Effector memory CD4-positive, alpha-beta T cell (primary cell): ENCODE results near the gene MACIR.

Source experiments
- DNase-seq, 3 donors: peaks; one replicate each; pipeline ENCODE4 v3.0.0-alpha.2; 2020
- H3K27ac ChIP-seq: 2 replicates; pipeline ENCODE4 v1.7.0; 2013; ENCODE audit warnings: mild to moderate bottlenecking, low read length, moderate library complexity; ENCODE audit not compliant: insufficient read depth, poor library complexity, severe bottlenecking
- H3K27me3 ChIP-seq: replicated peaks from 2 replicates; pipeline ENCODE4 v1.7.0; 2013; ENCODE audit warnings: mild to moderate bottlenecking, low read length; ENCODE audit not compliant: insufficient read depth, control insufficient read depth, poor library complexity, severe bottlenecking
- H3K36me3 ChIP-seq: 2 replicates; pipeline ENCODE4 v1.7.0; 2013; ENCODE audit warnings: mild to moderate bottlenecking, low read length, moderate library complexity; ENCODE audit not compliant: control insufficient read depth, insufficient read depth
- H3K4me1 ChIP-seq: 2 replicates; pipeline ENCODE4 v1.7.0; 2013; ENCODE audit warnings: low read length, mild to moderate bottlenecking; ENCODE audit not compliant: control insufficient read depth, insufficient read depth, poor library complexity, severe bottlenecking
- H3K4me3 ChIP-seq: 2 replicates; pipeline ENCODE4 v1.7.0; 2013; ENCODE audit warnings: low read length, low read depth, mild to moderate bottlenecking; ENCODE audit not compliant: insufficient read depth, poor library complexity, severe bottlenecking
- H3K9me3 ChIP-seq: 2 replicates; pipeline ENCODE4 v1.7.0; 2013; ENCODE audit warnings: mild to moderate bottlenecking, low read length, moderate library complexity; ENCODE audit not compliant: control insufficient read depth

MACIR gene

DNA sequence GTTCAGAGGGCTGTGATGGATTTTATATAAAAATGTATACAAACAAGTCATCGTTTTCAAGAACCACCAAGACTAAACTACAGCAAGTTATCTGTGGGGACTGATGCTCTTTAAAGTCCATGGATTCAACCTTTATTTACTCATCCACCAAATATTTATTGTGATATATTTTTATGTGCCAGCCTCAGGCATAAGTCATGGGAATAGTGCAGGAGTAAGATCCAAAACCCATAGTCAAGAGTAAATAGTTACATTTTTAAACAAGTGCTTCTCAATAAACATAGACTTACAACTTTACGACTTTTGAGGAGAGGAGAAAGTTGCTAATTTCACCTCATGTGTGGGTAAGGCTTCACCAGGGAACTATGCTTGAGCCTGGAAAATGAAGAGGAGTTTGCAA lies 24.6 kb downstream of the MACIR start:
- no peaks in the 10 kb centered on the region for H3K36me3 ChIP-seq
- H3K4me1 ChIP-seq, result no peaks in the 10 kb centered on the region
- H3K4me3 ChIP-seq, result no peak overlapping the region
- H3K27me3 ChIP-seq, result no peaks in the 10 kb centered on the region
- no peaks in the 10 kb centered on the region for H3K9me3 ChIP-seq
- no peak for DNase-seq
- no peak overlapping the region for H3K27ac ChIP-seq

DNA sequence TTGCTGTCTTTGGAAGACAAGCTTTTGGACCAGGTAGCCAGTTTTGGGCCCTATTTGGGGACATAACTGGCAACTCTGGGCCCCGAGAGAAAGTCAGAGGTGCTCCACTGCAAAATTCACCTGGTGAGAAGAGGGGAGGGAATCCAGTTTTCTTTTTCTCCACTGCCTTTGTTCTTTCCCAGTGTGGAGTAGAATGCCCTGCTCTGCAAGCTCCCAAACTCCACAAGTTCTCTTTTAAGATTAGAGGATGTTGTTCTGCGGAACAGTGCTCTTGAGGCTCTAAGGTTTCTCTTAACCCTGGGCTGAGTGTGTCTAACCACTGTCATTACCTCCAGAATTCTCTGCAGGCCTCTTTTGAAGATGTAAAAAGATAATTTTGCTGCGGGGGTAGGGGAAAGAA lies 25.3 kb downstream of the MACIR start:
- Histone ChIP-seq H3K4me1 (no peaks in the 10 kb centered on the region), H3K36me3 (no peaks in the 10 kb centered on the region), H3K27ac (no peak overlapping the region), H3K9me3 (no peaks in the 10 kb centered on the region), H3K27me3 (no peaks in the 10 kb centered on the region), H3K4me3 (no peak overlapping the region)
- no peak for DNase-seq

DNA sequence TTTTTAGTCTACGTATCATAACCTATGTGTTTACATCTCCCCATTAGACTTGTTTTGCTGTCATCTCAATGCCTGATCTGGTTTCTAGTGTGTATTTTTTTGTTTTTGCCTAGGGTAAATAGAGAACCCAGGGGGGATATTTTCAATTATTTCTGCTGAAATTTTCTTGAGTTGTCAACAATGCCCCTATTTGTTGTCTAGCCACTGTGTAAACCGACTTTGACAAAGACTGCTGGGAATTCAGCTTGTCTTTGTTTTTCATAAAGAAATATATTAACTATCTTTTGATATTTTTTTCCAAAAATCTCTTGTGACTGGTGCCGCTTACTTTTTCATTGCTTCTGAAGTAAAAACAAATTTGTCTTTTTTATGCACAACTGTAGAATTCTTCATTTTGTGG lies 28.1 kb downstream of the MACIR start:
- H3K4me1 ChIP-seq, result no peaks in the 10 kb centered on the region
- H3K36me3 ChIP-seq, result no peaks in the 10 kb centered on the region
- no peak overlapping the region for H3K4me3 ChIP-seq
- H3K27ac ChIP-seq, result no peak overlapping the region
- DNase-seq, result no peak
- no peaks in the 10 kb centered on the region for H3K9me3 ChIP-seq
- H3K27me3 ChIP-seq, result no peaks in the 10 kb centered on the region

DNA sequence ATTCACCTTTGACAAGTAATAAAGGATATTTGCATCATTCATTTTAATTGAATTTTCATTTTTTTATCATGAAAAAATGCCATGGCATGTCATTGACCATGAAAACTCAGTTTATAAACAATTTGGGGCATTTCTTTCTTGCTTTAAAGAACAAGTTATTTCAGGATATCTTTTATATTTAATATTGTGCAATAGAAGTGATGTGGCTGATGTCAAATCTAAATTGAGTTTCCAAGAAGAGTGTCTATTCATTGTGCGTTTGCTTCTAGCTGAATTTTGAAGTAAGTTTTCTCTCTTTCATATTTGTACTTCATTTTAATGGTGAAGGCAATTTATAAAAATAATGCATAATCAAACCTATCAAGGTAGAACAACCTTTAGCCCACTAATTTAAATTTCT lies 30.5 kb downstream of the MACIR start:
- no peak for DNase-seq
- no peaks in the 10 kb centered on the region for H3K4me1 ChIP-seq
- H3K36me3 ChIP-seq, result no peaks in the 10 kb centered on the region
- no peak overlapping the region for H3K27ac ChIP-seq
- no peaks in the 10 kb centered on the region for H3K9me3 ChIP-seq
- H3K27me3 ChIP-seq, result no peaks in the 10 kb centered on the region
- H3K4me3 ChIP-seq, result no peak overlapping the region

DNA sequence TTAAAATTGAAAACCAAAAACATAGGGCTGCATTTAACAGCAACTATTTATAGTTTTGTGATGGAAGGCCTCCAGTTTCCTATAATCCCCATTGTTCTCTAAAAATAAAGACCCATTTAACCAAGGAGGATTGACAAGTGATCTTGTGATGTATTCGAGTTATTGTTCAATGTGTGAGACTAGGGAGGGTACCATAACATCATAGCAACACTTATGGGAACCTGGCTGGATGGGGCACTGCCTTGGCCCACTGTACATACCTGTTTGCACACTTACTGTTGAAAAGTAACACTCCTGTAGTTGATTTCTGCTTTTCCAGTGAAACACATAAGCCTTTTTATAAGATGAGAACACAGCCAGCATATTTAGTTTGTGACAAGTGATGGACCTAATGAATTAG lies 32.3 kb downstream of the MACIR start:
- Histone ChIP-seq H3K36me3 (no peaks in the 10 kb centered on the region), H3K9me3 (no peaks in the 10 kb centered on the region), H3K27ac (no peak overlapping the region), H3K27me3 (no peaks in the 10 kb centered on the region), H3K4me1 (no peaks in the 10 kb centered on the region), H3K4me3 (no peak overlapping the region)
- DNase-seq, result no peak

GRCh38 chr5:103291606-103292005 lies 33.0 kb downstream of the MACIR start:
- Histone ChIP-seq H3K27me3 (no peaks in the 10 kb centered on the region), H3K4me1 (no peaks in the 10 kb centered on the region), H3K9me3 (no peaks in the 10 kb centered on the region), H3K36me3 (no peaks in the 10 kb centered on the region), H3K4me3 (no peak overlapping the region), H3K27ac (no peak overlapping the region)
- no peak for DNase-seq

- DNase-seq, result no peak
- Histone ChIP-seq H3K4me1 (no peaks in the 10 kb centered on the region), H3K27me3 (no peaks in the 10 kb centered on the region), H3K4me3 (no peak overlapping the region), H3K36me3 (no peaks in the 10 kb centered on the region), H3K9me3 (no peaks in the 10 kb centered on the region), H3K27ac (no peak overlapping the region)
These were observed 34.5 kb downstream of the MACIR start for GRCh38 chr5:103293099-103293498.

DNA sequence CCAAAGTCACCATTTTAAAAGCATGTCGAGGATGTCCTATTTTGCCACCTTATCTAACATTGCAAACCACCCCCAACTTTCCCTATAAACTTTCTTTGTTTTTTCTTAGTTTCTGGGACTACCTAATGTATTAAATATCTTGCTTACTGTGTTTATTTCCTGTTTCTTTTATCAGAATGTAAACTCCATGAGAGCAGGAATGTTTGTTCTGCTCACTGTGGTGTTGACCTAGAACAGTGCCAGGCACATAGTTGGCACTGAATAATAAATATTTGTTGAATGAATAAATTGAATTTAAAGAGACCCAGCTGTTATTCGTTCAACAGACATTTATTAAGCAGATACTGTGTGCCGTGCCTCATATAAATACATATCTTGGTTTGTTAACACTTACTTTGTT lies 35.2 kb downstream of the MACIR start:
- Histone ChIP-seq H3K36me3 (no peaks in the 10 kb centered on the region), H3K4me3 (no peak overlapping the region), H3K9me3 (no peaks in the 10 kb centered on the region), H3K27ac (no peak overlapping the region), H3K27me3 (no peaks in the 10 kb centered on the region), H3K4me1 (no peaks in the 10 kb centered on the region)
- DNase-seq, result no peak

DNA sequence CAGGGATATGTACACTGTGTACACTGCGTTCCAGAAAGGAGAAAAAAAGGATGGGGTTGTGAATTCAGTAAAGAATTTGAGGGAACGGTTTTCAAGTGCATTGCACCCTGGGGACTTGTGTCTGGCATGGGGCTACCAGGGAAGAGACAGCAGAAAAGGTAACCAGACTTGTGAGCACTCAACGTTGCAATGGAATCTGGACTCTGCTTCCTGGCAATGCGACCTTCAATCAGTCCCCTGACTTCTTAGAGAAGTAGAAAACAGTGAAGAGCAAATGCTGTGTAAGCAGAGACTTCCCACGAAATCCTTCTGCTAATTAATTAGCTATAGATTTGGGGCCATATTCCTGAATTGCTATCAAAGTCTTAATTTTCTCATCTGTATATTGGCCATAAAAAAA lies 36.3 kb downstream of the MACIR start:
- Histone ChIP-seq H3K27ac (no peak overlapping the region), H3K36me3 (no peaks in the 10 kb centered on the region), H3K4me3 (no peak overlapping the region), H3K27me3 (no peaks in the 10 kb centered on the region), H3K4me1 (no peaks in the 10 kb centered on the region), H3K9me3 (no peaks in the 10 kb centered on the region)
- DNase-seq, result no peak

DNA sequence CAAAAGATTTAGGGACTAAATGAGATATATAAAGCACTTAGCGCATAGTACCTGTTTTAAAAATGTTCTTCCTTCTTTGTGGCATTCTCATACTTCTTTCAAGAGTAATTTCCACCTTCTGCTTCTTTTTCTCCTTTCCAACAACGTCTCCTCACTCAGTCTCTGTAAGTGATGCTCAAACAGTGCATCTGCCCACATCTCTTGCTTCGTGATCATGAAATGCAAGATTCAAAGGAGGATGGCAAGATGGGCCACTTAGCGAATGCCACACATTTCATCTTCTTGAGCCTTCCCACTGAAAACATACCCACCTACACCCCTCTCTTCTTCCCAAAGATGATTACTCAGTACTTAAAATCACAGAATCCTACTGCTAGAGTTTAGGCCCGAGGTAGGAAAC lies 36.9 kb downstream of the MACIR start:
- DNase-seq, result no peak
- Histone ChIP-seq H3K4me1 (no peaks in the 10 kb centered on the region), H3K4me3 (no peak overlapping the region), H3K27ac (no peak overlapping the region), H3K9me3 (no peaks in the 10 kb centered on the region), H3K36me3 (no peaks in the 10 kb centered on the region), H3K27me3 (no peaks in the 10 kb centered on the region)

- Histone ChIP-seq H3K4me3 (no peak overlapping the region), H3K36me3 (no peaks in the 10 kb centered on the region), H3K27ac (no peak overlapping the region), H3K9me3 (no peaks in the 10 kb centered on the region), H3K4me1 (no peaks in the 10 kb centered on the region), H3K27me3 (no peaks in the 10 kb centered on the region)
- no peak for DNase-seq
These were observed 37.3 kb downstream of the MACIR start for GRCh38 chr5:103295871-103296270.
